Stimulated activated CD4-positive, alpha-beta T cell treated with anti-CD3 and anti-CD28 coated beads, Interleukin-1b, Interleukin-23, amount 100 ng/mL, for 1 hour (primary cell): Measurements from ENCODE around the gene SMPX.
"Not testable (repeated sequence)": the region's sequence is repeated elsewhere in the genome, so short reads cannot be mapped to it uniquely, and the experiment has no call there.

Source experiments
- DNase-seq, 2 donors: peaks; one replicate each; pipeline ENCODE4 v3.0.0-alpha.2; 2020; ENCODE audit warnings: low read depth in 2 of 2

SMPX gene

DNA sequence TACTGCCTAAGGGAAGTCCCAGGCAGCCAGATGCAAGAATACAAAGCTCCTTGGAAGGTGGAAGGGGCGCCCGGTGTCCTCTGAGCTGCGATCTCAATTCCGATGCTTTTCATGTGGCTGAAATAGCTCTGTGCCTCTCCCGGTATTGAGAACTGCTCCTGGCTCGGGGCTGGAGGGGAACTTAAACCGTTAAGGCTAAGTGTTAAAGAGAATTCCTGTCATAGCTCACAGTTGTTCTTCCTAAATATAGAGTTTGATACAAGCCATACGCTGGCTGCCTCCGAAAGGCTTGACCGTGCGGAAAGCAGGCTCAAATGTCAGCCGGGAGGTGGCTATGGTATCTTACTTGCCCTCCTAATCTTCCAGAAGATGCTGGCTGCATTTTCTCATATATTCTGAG, at the start of gene SMPX:
Gene SMPX (minus strand): TSS at position 157 of the 400 bp plus-strand sequence. CDS start 3,826 bp downstream, outside the sequence.
- no peak for DNase-seq

DNA sequence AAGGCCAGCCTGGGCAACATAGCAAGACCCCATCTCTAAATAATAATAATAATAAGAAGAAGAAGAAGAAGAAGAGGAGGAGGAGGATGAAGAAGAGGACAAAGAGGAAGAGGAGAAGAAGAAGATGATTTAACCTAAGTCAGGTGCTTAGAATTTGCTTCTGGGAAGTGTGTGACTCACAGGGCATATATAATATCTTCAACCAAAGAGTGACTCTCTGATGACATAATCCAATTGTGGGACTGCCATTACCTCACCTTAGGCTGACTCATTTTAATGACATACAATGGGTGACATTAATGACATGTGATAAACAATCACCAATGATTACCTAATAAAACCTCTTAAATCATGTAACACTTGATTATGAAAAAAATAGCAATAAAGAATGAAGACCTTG, 48.8 kb upstream of the SMPX start:
- DNase-seq, result no peak

DNA sequence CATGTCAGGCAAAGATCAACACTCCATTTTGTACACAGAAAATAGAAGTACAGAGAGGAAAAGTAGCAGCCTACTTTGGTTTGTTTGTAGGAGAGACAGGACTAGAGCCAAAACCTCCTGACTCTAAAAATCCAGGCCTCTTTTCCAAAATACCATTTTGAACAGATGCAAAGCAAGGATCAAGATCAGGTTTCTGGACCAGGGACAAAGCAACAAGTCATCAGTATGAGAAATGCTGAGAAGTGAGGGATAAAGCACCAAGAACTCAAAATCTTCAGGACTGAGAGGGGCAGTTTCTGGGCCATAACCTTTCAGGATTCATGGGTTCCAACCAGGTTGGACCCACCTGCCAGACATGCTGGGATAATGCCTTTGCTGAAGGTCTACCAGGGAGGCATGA, 44.9 kb upstream of the SMPX start:
- no peak for DNase-seq

DNA sequence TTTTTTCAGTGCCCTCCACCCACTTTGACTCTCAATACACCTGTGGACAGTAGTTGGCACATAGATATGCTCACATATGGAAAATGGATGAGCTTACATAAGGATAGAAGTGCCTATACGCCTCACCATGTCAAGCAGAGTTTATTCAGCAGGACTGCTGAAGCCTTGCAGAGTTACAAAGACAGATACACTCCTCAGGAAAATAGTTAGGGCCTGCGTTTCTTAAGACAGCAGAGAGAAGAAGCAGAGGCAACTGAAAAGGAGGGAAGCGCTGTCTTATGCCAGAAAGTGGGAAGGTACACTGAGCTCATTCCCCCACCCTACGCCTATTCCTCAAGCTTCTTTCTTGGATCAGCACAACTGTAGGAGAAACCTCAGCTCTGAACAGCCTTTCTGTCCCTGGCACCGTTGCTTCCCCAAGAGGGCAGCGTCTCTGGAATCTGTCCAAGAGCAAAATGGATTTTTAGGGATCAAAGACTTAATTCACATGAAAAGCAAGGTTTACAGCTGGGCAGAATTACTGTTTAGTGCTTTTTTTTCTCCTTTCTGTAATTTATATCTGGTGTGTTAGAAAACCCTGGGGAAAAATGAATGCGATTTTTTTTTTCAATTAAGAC, 44.2 kb upstream of the SMPX start:
- DNase-seq, result no peak

DNA sequence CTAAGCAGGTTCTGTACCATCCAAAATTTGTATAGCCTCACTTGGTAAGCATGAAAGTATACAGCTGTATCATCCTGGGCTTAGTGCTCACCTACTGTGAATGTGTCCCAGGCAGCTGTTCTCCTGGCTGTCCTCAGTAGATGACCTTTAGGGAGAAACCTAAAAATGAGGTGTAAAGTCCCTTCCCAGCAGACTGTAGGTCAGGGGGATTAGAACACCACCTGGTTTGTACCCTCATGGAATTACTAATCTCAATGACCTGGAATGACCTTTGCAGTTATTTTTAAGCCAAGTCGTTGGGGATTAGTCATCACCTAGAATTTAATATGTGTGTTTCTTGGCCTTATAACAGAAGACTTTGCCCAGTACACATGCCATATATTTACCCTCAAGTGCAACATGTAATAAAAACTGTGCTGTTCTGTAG, 42.4 kb upstream of the SMPX start:
- no peak for DNase-seq

DNA sequence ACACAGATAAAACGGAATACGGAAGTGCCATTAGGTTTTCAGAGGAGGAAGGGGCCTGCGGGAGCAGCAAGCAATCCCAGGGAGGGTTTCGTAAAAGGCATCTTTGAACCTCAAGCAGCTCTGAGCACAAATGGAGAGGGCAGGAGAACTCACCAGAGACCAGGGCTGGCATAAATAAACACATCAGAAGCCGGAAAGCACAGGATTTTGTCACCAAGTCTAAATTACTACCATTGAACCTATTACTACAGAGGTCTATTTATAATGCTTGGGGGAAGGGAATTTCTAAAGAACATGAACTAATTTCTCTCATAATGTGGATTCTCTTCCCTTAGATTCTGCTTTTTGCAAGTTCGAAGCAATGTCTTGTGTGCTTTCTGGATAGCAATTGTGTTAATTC, 41.9 kb upstream of the SMPX start:
- no peak for DNase-seq

DNA sequence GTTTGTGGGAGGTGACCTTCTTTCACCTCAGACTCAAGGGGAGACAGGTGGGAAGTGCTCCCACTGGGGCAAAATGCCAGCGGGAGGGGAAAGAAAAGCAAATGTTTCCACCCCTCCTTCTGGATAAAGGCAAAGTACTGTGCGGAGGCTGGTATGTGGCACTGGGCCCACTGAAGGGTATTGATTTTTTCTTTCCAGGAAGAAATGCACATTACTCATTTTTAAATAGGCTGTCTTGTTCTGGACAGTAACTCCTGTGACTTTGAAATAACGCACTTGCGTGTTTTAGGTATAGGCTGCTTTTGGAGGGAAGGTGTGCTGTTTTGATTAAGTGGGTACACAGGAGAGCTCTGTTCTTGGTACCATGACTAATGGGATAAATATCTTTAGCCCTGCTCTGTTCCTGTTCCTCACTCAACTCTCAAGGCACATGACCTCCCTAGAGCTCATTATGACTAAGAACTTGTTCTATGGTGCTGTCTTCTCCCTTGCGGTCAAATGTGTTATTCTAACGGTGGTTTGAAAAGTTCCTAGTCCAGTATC, 40.8 kb upstream of the SMPX start:
- DNase-seq, result no peak

DNA sequence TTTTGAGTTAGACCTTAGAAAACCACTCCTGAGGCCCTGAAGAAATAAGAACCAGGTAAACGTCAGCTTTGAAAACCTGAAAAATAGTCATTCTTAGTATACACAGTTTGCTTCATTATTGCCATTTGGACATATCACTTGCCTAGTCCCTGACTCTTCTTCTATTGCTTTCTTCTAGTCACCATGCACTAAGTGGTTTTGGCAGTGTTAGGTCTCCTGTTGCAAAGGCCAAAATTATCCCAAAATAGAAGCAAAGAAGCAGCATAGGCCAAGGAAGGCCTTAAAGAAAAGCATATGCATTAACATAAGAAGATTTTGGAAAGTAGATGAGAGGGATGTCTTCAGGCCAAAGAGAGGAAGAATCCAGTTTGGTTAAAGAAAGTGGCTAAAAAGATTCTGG, 24.1 kb upstream of the SMPX start:
- no peak for DNase-seq

DNA sequence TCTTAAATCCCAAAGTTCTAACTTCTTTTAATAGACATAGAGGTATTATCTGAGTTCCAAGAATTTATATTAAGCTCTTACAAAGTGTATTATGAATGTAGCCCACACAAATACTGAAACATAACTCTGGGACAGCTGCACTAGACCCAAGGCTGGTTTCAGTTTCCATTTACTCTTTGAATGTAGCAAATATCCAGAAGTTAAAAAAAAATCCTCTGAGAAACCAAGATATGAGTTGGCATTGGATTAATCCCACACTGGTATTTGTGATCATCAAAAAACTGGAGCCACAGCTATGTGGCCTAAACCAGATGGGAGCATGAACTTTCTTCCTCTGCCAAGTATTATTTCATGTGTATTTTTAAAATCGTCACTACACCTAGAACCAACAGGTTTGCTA, 23.6 kb upstream of the SMPX start:
- no peak for DNase-seq

DNA sequence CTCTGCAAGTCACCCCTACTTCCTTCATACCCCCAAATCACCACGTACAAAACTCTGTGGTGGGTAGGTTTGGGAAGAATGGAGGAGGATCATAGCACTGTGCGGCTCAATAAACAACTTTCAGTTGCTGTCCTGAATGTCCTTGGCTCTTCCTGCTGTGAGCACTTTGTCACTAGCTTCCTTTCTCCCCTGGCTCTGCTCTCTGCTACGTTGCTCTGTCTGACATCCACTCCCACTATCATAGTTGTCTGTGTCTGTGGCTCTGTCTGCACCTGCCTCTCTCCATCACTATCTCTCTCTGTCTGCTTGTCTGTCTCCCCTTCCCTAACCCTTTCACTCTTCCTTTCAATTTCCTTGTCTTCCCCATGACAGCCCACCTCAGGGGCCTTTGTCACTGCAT, 21.2 kb upstream of the SMPX start:
- no peak for DNase-seq

DNA sequence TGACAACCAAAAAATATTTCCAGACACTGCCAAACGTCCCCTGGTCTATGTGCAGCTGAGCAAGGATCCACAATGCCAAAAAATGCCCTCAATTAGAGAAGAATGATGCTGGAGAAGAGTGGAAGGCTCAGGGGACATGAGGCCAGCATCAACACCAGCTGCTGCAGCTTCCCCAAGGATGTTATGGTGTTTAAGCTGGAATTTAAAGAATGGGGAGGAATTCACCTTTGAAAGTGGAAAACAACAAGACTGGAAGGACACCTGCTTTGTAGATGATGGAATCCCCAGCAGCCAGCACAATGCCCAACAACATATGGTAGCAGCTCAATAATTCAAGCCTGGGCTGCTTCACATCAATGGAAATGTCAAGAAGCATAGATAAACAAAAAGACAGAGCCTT, 20.3 kb upstream of the SMPX start:
- DNase-seq, result no peak

DNA sequence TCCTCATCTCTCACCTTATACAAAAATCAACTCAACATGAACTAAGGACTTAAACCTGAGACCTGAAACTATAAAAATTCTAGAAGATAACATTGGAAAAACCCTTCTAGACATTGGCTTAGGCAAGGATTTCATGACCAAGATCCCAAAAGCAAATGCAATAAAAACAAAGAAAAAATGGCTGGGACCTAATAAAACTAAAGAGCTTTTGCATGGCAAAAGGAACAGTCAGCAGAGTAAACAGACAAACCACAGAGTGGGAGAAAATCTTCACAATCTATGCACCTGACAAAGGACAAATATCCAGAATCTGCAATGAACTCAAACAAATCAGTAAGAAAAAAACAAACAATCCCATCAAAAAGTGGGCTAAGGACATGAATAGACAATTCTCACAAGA, 17.2 kb upstream of the SMPX start:
- DNase-seq, result not testable (repeated sequence)

DNA sequence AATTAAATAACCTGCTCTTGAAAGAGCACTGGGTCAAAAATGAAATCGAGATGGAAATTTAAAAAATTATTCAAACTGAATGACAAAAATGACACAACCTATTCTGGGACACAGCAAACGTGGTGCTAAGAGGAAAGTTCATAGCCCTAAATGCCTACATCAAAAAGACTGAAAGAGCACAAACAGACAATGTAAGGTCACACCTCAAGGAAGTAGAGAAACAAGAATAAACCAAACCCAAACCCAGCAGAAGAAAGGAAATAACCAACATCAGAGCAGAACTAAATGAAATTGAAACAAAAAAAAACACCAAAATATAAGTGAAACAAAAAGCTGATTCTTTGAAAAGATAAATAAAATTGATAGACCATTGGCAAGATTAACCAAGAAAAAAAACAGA, 15.1 kb upstream of the SMPX start:
- not testable (repeated sequence) for DNase-seq

DNA sequence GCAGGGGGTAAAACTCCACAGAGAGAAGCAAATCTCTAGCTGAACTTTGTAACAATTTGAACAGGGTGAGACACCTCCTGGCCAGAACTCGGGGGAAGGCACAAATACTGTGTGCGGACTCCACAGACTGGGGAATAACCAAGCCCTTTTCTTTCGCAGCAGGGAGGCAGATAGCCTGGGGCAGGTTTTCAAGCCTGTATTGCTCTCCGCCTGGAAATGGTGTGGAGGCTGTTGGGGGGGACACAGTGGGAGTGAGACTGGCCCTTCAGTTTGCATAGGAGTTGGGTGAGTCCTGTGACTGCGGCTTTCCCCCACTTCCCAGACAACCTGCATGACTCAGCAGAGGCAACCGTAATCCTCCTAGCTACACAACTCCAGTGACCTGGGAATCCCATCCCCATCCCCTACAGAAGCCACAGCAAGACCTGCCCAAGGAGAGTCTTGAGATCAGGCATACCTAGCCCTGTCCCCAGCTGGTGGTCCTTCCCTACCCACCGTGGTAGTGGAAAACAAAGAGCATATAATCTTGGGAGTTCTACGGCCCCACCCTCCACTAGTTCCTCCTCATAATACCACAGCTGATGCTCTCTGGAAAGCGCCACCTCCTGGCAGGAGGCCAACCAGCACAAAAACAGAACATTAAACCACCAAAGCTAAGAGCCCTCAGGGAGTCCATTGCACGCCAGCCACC, 12.9 kb upstream of the SMPX start:
- DNase-seq, result no peak

DNA sequence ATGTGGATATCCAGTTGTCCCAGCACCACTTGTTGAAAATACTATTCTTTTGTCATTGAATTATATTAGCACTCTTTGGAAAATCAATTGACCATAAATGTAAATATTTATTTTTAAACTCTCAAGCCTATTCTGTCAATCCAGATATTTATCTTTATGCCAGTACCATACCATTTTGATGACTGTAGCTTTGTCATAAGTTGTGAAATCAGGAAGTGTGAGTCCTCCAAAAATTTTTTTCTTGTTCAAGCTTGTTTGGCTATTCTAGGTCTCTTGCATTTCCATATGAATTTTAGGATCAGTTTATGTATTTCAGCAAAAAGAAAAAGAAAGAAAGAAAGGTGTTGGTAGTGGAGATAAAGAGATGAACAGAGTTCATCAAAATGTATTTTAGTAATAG, 8.2 kb upstream of the SMPX start:
- DNase-seq, result no peak

DNA sequence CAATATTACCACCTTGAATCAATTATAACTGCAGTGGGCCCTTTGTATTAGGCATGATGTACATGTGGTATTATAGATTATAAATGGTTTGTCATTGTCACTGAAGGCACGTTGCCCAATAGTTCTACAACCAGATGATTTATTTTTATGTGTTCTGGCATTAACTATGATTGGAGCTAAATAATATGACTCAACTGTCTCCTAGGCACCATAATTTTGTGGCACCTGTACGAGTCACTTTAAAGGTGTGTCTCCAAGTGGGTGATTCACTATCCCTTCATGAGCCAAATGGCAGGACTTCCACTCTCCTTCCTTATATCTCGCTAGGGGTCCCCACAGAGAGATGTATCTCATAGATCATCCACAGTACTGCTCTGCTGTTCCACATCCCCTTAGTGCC, 6.1 kb upstream of the SMPX start:
- DNase-seq, result no peak

DNA sequence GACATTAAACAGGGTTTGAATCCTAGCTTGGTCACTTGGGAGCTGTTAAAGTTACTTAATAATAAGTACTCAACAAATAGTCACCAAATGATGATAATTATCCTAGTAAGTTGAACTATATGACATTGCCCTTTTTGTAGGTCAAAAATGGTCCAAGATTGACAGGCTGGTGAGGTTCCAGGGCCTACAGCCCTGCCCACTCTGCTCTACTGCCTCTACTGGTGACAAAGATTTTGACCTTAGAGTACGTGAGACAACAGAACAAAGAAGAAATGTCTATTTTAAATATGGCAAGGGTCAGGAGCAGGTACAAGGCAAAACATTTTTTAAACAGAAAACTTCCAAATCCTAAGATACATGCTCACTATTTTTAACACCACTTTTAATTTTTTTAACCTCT, 572 bp upstream of the SMPX start:
- DNase-seq, result no peak

DNA sequence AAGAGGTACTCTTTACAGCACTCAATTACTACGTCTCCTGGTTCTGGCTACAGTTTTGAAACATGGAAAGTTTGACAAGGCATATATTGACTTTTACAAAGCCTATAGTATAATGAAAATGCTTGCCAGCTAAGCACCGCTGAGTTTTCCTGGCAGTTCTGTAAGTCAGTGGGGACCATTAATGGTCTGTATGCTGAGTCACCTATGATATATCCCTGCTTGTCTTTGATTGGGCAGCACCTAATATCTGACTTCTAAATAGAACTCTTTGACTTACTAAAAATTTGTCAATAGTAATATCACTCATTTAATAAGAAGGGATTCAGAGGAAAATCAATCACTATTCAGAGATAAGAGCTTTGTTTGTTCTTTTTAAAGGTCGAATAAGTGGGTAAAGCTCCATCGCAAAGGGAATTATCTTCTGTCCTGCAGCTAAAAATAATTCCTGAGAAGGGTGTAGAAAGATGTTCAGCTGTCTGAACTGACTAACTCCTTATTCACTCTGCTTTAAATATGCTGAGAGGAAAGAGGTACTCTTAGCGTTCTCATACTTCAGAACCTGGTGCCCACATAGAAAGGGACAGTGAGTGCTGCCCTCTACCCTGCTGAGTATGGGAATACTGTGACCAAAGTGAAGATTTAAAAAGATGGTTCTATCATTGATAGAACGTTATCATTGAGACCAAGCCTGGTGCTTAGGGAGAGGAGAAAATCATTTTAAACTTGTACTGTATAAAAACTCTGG, 959 bp downstream of the SMPX start:
- no peak for DNase-seq

DNA sequence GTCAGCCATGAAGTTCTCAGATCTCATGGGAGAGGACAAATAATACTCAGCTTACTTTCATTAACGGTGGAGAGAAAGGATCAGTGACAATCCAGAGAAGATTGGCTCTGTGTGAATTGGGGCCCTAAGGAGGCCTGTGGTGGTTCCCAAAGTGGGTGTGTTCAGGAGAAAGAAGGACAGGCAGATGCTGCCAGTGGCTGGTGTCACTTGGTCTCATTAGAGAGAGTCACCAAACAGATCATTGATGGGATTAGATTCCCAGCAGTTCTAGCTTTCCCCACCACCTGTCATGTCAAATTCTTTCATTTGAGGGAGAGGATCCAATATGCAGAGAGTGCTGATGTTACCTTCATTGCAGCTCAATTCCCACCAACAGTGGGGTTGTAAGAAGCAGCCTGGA, 8.0 kb downstream of the SMPX start:
- DNase-seq, result no peak

DNA sequence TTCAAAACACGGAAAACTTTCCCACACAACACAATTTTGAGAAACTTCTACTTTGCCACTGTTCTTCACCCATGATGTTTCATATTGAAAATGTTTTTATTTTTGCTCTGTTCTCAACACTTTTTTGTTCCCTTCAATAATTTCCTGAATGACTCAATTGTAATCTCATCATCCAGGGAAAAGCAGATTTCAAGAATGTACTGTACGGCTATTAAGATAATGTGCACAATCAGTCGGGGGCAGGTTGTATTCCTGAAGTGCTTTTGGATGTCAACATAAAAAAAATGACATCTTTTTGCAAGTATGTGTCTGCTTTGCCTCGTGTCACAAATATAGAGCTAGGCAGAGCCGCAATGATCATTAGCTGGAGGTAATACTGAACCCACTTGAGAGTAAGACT, 9.7 kb downstream of the SMPX start:
- DNase-seq, result no peak

DNA sequence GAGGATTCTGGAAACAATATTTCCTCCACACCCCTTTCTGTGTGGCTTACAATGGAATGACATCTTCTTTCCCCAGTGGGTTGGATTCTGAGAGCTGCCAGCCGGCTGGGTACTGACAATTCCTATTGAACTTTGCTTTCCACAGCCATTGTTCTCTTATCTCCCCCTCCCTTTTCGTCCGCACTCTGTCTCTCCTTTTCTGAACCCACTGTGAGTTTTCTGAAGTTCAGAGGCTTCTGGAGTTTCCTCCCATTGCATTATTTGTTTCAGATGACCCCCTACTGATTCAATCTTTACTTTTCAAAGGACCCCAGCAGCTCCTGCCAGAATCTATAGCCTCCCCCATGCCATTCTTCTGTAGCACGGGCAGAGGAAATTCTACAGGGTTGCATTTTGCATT, 10.4 kb downstream of the SMPX start:
- no peak for DNase-seq

DNA sequence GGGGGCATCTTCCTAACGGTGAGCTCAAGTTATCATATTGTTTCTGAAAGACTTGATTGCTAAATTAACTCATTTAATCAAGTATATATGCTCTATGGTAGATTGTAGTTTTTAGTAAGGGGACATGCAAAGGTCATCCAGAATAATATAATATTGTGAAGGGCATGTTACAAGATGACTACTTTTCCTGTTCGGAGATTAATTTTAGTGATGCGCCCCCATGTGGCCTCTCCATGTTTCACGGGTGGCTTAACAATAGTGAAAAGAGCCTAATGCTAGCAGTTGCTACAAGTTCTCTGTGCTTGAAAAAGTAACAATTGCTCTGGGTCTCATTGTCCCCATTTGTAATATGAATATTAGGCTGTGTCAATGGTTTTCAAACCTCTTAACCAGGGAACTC, 12.2 kb downstream of the SMPX start:
- DNase-seq, result peak in 1 of 2 donors; percentile 10

DNA sequence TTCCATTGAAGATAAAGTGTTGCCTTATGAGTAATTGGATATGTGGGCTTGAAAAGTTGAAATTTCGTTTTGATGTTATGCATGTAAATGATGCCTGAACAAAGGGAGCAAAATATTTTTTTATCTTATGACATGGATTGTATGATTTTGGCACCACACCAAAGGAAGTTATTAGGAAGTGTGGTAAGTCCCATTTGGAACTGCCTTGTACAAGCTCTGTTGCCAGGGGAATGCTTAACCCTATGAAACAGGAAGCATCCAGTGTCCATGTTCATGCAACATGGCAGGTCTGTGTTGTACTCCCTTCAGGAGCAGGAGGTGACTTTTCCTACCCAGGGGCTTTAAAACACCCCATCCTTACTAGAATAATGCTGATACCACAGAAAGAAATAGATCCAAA, 13.2 kb downstream of the SMPX start:
- no peak for DNase-seq
